ENCODE results near the gene PER3. TPM values are rescaled to one million over a fixed set of nuclear protein-coding genes. Genes with fewer than 3 reads are reported as not detected.

Gene PER3
- total and polyA plus RNA-seq, 2 of the 13 experiments (the other 11 are each of a cell fraction or from before 2014, with no cell fraction given), result 3.0 to 6.0 TPM

GRCh38 chr1:7783826-7784491 is at the start of gene PER3 (continued):
- TF ChIP-seq AHDC1 (CRISPR knock-in tag; IDR thresholded peaks at IDR 0.05; ENCODE audit: borderline replicate concordance), result no peak
- TF ChIP-seq ZNF337 (CRISPR knock-in tag; IDR thresholded peaks at IDR 0.05; ENCODE audit: borderline replicate concordance, low read depth), result no peak
- peak; percentile 50; the same call in 1 of the 2 replicates for TF ChIP-seq ZNF607 (CRISPR knock-in tag; IDR thresholded peaks at IDR 0.05; ENCODE audit: borderline replicate concordance)
- TF ChIP-seq, protein P1, sequence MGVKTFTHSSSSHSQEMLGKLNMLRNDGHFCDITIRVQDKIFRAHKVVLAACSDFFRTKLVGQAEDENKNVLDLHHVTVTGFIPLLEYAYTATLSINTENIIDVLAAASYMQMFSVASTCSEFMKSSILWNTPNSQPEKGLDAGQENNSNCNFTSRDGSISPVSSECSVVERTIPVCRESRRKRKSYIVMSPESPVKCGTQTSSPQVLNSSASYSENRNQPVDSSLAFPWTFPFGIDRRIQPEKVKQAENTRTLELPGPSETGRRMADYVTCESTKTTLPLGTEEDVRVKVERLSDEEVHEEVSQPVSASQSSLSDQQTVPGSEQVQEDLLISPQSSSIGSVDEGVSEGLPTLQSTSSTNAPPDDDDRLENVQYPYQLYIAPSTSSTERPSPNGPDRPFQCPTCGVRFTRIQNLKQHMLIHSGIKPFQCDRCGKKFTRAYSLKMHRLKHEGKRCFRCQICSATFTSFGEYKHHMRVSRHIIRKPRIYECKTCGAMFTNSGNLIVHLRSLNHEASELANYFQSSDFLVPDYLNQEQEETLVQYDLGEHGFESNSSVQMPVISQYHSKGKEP (CRISPR knock-in tag; IDR thresholded peaks at IDR 0.05), result no peak
- TF ChIP-seq SMYD3 (CRISPR knock-in tag; IDR thresholded peaks at IDR 0.05), result no peak
- 0 out of 2 replicates have a peak, but pooled peaks have one; percentile 48 for TF ChIP-seq IRX3 (CRISPR knock-in tag; IDR thresholded peaks at IDR 0.05; ENCODE audit: borderline replicate concordance, low read depth)
- no peak for TF ChIP-seq LBX2 (CRISPR knock-in tag; IDR thresholded peaks at IDR 0.05; ENCODE audit: borderline replicate concordance)
- no peak for TF ChIP-seq CBX1 (IDR thresholded peaks at IDR 0.05; ENCODE audit: low read depth)
- TF ChIP-seq NFYB (CRISPR knock-in tag; IDR thresholded peaks at IDR 0.05), result peak; percentile 75
- TF ChIP-seq, protein P2, sequence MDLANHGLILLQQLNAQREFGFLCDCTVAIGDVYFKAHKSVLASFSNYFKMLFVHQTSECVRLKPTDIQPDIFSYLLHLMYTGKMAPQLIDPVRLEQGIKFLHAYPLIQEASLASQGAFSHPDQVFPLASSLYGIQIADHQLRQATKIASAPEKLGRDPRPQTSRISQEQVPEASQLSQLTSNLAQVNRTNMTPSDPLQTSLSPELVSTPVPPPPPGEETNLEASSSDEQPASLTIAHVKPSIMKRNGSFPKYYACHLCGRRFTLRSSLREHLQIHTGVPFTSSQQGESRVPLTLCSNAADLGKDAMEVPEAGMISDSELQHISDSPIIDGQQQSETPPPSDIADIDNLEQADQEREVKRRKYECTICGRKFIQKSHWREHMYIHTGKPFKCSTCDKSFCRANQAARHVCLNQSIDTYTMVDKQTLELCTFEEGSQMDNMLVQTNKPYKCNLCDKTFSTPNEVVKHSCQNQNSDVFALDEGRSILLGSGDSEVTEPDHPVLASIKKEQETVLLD (CRISPR knock-in tag; IDR thresholded peaks at IDR 0.05; ENCODE audit: low read depth), result no peak
- peak; percentile 61; the same call in 1 of the 3 replicates for TF ChIP-seq MXI1 (IDR thresholded peaks at IDR 0.05; ENCODE audit: borderline replicate concordance, low read depth, low read length)
- TF ChIP-seq ZNF687 (CRISPR knock-in tag; IDR thresholded peaks at IDR 0.05), result peak; percentile 59
- no peak for TF ChIP-seq RARG (CRISPR knock-in tag; IDR thresholded peaks at IDR 0.05; ENCODE audit: low read depth)
- no peak for TF ChIP-seq ZBTB21 (CRISPR knock-in tag; IDR thresholded peaks at IDR 0.05)
- no peak for TF ChIP-seq IRF2 (CRISPR knock-in tag; IDR thresholded peaks at IDR 0.05)
- TF ChIP-seq ERF (CRISPR knock-in tag; IDR thresholded peaks at IDR 0.05), result peak; percentile 10; the same call in 1 of the 2 replicates
